Measurements from ENCODE around the gene COPS9.

Gene COPS9

DNA sequence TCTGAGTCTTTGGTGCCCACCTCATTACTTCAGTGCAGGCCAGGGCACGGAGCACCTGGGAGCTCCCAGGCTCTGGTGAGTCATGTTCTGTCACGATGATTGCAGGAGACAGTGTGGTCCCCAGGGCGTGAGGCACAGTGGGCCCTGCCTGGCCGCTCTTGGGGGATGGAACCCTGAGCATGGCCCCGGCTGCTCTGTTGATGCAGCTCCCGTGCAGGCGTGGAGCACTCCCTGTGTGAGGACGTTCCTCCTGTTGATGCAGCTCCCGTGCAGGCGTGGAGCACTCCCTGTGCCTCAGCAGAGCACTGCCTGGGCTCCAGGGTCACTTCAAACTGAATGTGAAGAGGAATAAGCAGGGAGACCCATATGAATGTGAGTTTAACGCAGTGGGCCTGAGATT lies 30.1 kb downstream of the COPS9 start:
- DNase-seq = no peak

DNA sequence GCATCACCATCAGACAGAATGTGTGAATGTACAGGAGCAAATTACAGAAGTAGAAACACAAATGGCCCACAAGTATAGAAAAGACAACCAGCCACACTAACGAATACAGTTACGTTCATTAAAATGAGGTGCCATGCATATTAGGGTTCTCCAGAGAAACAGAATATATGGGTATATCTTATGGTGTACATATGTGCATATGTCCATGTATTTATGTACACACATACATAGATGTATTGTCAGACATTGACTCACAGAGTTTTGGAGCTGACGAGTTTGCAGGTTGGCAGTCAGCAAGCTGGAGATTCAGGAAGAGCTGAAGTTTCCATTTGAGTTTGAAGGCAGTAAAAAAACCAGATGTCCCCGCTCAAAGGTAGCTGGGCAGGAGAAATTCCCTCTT lies 33.0 kb downstream of the COPS9 start:
- DNase-seq = no peak

DNA sequence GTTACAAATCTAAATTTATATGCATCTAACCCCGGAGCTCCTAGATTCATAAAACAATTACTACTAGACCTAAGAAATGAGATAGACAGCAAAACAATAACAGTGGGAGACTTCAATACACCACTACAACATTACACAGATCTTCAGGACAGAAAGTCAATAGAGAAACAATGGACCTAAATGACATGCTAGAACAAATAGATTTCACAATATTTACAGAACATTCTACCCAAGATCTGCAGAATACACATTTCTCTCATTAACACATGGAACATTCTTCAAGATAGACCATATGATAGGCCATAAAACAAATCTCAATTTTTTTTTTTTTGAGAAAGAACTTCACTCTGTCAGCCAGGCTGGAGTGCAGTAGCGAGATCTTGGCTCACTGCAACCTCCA lies 37.8 kb downstream of the COPS9 start:
- no peak for DNase-seq

DNA sequence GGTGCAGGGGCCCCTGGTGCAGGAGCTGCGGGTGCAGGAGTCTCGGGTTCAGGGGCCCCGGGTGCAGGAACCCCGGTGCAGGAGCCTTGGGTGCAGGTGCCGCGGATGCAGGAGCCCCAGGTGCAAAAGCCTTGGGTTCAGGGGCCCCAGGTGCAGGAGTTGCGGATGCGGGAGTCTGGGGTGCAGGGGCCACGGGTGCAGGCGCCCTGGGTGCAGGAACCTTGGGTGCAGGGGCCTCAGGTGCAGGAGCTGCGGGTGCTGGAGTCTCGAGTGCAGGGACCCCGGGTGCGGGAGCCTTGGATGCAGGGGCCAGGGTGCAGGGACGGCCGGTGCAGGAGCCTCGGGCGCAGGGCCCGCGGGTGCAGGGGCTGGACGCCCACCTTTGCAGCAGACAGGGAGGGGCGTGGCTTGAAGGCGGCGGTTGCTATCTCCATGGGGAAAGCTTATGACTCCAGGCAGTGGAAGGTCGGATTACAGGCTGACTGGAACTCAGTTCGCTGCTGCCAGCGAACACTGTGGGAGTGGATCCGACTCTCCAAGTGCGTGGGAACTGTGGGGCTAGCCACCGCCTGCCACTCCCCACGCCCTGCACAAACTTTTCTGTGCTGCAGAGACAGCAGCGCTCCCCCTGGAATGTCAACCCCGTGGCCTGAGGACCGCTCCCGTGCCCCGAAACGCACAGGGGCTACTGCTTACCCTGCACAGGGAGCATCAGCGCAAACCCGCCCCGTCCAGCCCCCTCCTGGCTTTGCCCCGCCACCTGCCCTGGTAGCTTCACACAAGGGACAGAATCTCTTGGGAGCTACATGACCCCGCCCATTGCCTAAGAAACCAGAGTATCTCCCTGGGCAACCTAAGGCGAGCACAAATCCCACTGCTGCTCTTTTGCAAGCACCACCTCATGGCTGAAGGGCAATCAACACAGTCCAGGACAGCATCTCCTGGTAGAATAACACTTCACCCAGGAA lies 40.3 kb downstream of the COPS9 start:
- DNase-seq = no peak

DNA sequence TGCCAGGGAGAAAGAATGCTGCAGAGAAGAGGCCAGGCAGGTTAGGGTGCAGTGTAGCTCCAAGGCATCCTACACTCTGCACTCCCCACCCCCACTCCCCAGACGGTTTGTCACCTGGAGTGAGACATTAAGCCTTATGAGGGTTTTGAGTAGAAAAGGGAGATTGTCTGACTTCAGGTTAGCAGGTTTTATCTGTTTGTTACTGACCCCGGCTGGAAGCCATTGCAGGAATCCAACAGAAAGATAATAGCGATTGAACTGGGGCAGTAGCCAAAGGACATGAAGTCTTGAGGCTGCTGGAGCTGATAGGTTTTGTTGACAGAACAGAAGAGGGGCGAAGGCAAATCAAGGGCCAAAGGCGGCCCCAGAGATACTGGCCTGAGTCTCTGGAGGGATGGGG lies 46.8 kb downstream of the COPS9 start:
- no peak for DNase-seq

DNA sequence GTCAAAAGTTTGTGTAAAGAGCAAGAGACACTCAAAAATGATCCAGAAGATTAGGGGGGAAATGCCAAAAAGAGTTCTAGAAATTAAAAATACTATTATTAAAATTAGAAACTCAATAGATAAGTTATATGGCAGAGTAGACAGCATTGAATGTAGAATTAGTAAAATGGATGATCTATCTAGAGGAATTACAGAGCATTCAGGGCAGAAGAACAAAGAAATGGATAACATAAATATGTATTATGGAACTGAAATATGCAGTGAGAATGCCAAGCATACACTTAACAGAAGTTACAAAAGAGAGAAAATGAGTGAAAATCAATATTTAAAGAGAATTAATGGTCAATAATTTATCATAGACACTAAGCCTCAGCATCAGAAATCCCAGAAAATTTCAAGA lies 49.5 kb downstream of the COPS9 start:
- DNase-seq = no peak
